ENCODE results near the gene DLG5.

The DLG5 gene

GRCh38 chr10:77844713-77845445 is 81.7 kb downstream of the DLG5 start:
- TF ChIP-seq CTCF (IDR thresholded peaks at IDR 0.05; ENCODE audit: insufficient read depth, low read length, missing control alignments) = no peak
- peak; percentile 71 for DNase-seq (ENCODE audit: low read depth, low spot score)
- POLR2A ChIA-PET = no interaction called here
- no peak overlapping the region for H3K4me3 ChIP-seq (ENCODE audit: low read depth, low read length)
- CTCF ChIA-PET = interaction anchor here (0.6 to 4.1 kb wide), 9 partner anchors 8 to 192 kb away, joined by 3 to 53 read pairs (median 3); no protein-coding TSS in a partner anchor

- no peak for TF ChIP-seq CTCF (IDR thresholded peaks at IDR 0.05; ENCODE audit: insufficient read depth, low read length, missing control alignments)
- ChIA-PET POLR2A (no interaction called here), CTCF (interaction anchor here (1.0 to 2.0 kb wide), 2 partner anchors 12 to 146 kb away, joined by 3 to 6 read pairs; no protein-coding TSS in a partner anchor)
- DNase-seq (ENCODE audit: low read depth, low spot score) = no peak
- H3K4me3 ChIP-seq (ENCODE audit: low read depth, low read length) = no peak overlapping the region
Measured at GRCh38 chr10:77844177-77844576, 82.4 kb downstream of the DLG5 start.

- POLR2A ChIA-PET = no interaction called here
- DNase-seq (ENCODE audit: low read depth, low spot score) = no peak
- no peak overlapping the region for H3K4me3 ChIP-seq (ENCODE audit: low read depth, low read length)
- CTCF ChIA-PET = interaction anchor here (1.0 to 2.0 kb wide), 2 partner anchors 11 to 147 kb away, joined by 3 to 6 read pairs; no protein-coding TSS in a partner anchor
- TF ChIP-seq CTCF (IDR thresholded peaks at IDR 0.05; ENCODE audit: insufficient read depth, low read length, missing control alignments) = no peak
Measured at GRCh38 chr10:77843264-77843663, 83.3 kb downstream of the DLG5 start.

GRCh38 chr10:77842652-77843212 is 83.8 kb downstream of the DLG5 start:
- ChIA-PET CTCF (interaction anchor here (0.6 to 2.0 kb wide), 2 partner anchors 10 to 18 kb away, joined by 3 to 6 read pairs; no protein-coding TSS in a partner anchor), POLR2A (no interaction called here)
- DNase-seq (ENCODE audit: low read depth, low spot score) = no peak
- TF ChIP-seq CTCF (IDR thresholded peaks at IDR 0.05; ENCODE audit: insufficient read depth, low read length, missing control alignments) = no peak
- H3K4me3 ChIP-seq (ENCODE audit: low read depth, low read length) = no peak overlapping the region

- POLR2A ChIA-PET = no interaction called here
- no peak for TF ChIP-seq CTCF (IDR thresholded peaks at IDR 0.05; ENCODE audit: insufficient read depth, low read length, missing control alignments)
- CTCF ChIA-PET = interaction anchor here (0.6 to 2.0 kb wide), 4 partner anchors 10 to 141 kb away, joined by 3 to 6 read pairs (median 3); no protein-coding TSS in a partner anchor
- no peak overlapping the region for H3K4me3 ChIP-seq (ENCODE audit: low read depth, low read length)
- no peak for DNase-seq (ENCODE audit: low read depth, low spot score)
Measured at GRCh38 chr10:77841711-77842375, 84.7 kb downstream of the DLG5 start.

GRCh38 chr10:77840636-77841035 is 85.9 kb downstream of the DLG5 start:
- ChIA-PET CTCF (interaction anchor here (1.3 kb wide), 1 partner anchor 8 kb away, joined by 3 read pairs; no protein-coding TSS in a partner anchor), POLR2A (no interaction called here)
- H3K4me3 ChIP-seq (ENCODE audit: low read depth, low read length) = no peak overlapping the region
- TF ChIP-seq CTCF (IDR thresholded peaks at IDR 0.05; ENCODE audit: insufficient read depth, low read length, missing control alignments) = no peak
- DNase-seq (ENCODE audit: low read depth, low spot score) = no peak
